ENCODE data around the gene CLCF1.
A peak's percentile ranks its signal among the peaks of the same experiment; 100 is the strongest.

The CLCF1 gene

GRCh38 chr11:67387518-67387917, 14.1 kb upstream of the CLCF1 start:
- no peak for TF ChIP-seq CTCF (IDR thresholded peaks at IDR 0.05)
- no peaks in the 10 kb centered on the region for H3K36me3 Mint-ChIP-seq (ENCODE audit: low read depth)
- no peak for DNase-seq
- H3K4me3 Mint-ChIP-seq, result no peak overlapping the region
- H3K9me3 Mint-ChIP-seq, result no peaks in the 10 kb centered on the region
- H3K27me3 Mint-ChIP-seq (ENCODE audit: low read depth, poor library complexity), result peaks cover 23% of the 10 kb centered on the region
- no peak overlapping the region for H3K27ac Mint-ChIP-seq
- H3K4me1 Mint-ChIP-seq, result peaks cover 39% of the 10 kb centered on the region

DNA sequence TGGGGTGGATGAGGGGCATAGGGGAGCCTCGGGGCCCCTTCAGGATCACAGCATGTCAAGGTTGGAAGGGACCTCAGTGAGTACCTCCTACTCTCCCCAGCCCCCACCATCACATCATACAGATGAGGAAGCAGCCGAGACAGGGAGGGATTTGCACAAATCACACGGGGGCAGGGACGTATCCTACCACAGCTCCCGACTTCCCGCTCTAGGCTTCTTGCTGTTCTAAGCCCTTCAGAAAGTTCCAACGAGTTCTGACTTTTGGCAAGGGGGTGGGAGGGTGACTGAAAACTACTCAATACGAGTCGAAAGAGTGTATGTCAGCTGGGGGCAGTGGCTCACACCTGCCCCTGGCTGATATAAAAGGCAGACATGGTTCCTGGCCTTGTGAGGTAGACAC, 13.7 kb upstream of the CLCF1 start:
- peaks cover 23% of the 10 kb centered on the region for H3K27me3 Mint-ChIP-seq (ENCODE audit: low read depth, poor library complexity)
- no peak overlapping the region for H3K27ac Mint-ChIP-seq
- TF ChIP-seq CTCF (IDR thresholded peaks at IDR 0.05), result no peak
- peaks cover 39% of the 10 kb centered on the region for H3K4me1 Mint-ChIP-seq
- DNase-seq, result no peak
- no peak overlapping the region for H3K4me3 Mint-ChIP-seq
- no peaks in the 10 kb centered on the region for H3K9me3 Mint-ChIP-seq
- H3K36me3 Mint-ChIP-seq (ENCODE audit: low read depth), result no peaks in the 10 kb centered on the region

- TF ChIP-seq CTCF (IDR thresholded peaks at IDR 0.05), result no peak
- Mint-ChIP-seq H3K27ac (no peak overlapping the region), H3K36me3 (ENCODE audit: low read depth) (no peaks in the 10 kb centered on the region), H3K27me3 (ENCODE audit: low read depth, poor library complexity) (peaks cover 29% of the 10 kb centered on the region), H3K4me1 (peaks cover 33% of the 10 kb centered on the region), H3K4me3 (no peak overlapping the region), H3K9me3 (no peaks in the 10 kb centered on the region)
- no peak for DNase-seq
Observed at GRCh38 chr11:67384851-67385366, 11.5 kb upstream of the CLCF1 start.

DNA sequence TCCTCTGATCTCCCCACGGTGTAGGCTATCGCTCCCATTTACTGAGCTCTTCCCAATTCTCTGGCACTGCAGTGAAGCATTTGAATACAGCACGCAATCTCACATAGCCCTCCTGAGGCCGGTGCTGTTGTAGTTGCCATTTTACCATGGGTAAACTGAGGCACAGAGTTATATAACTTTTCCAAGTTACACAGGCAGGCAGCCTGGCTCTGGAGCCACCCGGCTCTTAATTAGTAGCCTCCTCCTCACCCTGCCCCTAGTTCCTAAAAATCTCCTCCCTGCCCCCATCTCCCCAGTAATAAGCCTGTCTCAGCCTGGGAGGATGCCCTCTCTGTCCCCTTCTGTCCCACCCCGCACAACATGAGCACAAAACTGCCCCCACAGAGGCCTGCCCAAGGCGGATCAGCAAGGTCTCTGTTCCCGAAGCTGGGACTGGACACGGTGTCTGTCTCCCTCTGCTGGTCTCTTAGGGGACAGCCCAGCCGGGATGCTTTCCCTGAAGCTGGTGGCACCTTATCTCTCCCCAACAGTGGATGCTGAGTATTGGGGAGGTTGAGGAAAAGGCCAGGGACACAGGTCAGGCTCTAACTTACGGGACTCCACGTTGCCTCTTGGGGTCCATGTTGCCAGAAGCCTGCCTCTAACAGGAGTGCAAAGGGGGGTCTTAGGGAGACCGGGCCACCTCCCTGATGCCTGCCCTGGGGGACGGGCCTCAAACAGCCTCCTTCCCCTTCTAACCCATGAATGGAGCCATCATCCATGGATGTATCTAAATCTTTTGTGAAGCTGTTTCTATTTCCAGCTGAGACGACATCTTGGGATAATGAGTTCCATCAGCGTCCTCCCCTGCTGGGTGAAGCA, 9.1 kb upstream of the CLCF1 start:
- TF ChIP-seq CTCF (IDR thresholded peaks at IDR 0.05), result peak; percentile 98
- Mint-ChIP-seq H3K27me3 (ENCODE audit: low read depth, poor library complexity) (peaks cover 29% of the 10 kb centered on the region), H3K4me3 (no peak overlapping the region)

DNA sequence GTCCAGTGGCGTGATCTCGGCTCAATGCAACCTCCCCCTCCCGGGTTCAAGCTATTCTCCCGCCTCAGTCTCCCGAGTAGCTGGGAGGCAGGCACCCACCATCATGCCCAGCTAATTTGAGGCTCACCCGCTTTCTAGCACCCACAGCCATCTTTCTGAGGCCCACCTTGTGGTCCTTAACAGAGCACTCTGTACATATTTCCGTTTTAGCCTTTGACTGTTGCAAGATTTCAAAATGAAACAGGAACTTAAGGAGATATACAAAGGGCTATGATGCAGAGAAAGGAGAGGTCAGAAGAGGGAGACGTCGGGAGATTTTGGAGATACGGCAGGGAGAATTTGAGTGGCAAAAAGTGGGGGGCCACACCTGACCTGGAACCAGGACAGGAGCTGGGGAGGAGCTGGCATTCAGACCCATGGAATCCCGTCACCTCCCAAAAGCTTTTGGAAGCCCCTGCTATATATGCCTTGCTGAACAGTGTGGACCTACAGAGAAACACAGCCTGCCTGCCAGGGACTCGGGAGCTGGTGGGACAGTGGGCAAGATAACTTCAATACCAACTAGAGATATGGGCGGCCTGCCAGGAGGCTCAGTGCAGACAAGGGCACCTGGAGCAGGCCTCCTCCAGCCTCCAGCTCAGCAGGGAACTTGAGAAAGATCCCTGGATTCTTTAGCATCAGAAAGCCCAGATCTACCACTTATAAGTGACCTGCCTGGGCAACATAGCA, 8.0 kb upstream of the CLCF1 start:
- peaks cover 29% of the 10 kb centered on the region for H3K27me3 Mint-ChIP-seq (ENCODE audit: low read depth, poor library complexity)
- no peaks in the 10 kb centered on the region for H3K36me3 Mint-ChIP-seq (ENCODE audit: low read depth)
- no peak for DNase-seq
- H3K27ac Mint-ChIP-seq, result no peak overlapping the region
- H3K4me3 Mint-ChIP-seq, result no peak overlapping the region
- TF ChIP-seq CTCF (IDR thresholded peaks at IDR 0.05), result no peak
- H3K9me3 Mint-ChIP-seq, result no peaks in the 10 kb centered on the region
- peaks cover 34% of the 10 kb centered on the region for H3K4me1 Mint-ChIP-seq

More for the DNA sequence above, 9.1 kb upstream of the CLCF1 start:
- Mint-ChIP-seq H3K36me3 (ENCODE audit: low read depth) (no peaks in the 10 kb centered on the region), H3K27ac (no peak overlapping the region), H3K4me1 (peaks cover 33% of the 10 kb centered on the region), H3K9me3 (no peaks in the 10 kb centered on the region)
- peak; percentile 84 for DNase-seq

All from nephron progenitor cell (in vitro differentiated cells).